GM18511 (cell line): ENCODE measurements around the gene S100A7A.

Experiments
- ATAC-seq: cut with Tn5 transposase; IDR thresholded peaks from one replicate; pipeline ENCODE4 v1.9.1; 2021; ENCODE audit warnings: mild to moderate bottlenecking, moderate library complexity; ENCODE audit not compliant: unreplicated experiment

Gene S100A7A

DNA sequence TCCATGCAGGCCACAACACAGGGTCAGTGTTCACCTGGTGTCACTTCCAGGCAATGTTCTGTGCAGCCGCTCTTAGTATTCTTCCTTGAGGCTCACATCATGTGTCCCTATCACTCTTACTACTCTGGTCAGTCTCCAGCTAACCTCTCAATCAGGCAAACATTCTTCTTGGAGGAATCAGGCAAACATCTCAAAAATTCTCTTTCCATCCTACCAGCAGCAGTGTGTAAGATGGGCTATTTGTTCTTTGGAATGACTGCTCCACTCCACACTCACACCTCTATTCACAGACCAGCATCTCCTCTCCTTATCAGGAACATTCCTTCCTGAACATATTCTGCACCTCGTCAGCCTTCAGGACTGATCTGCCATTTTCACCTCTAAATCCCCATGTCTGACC is 4.0 kb downstream of the S100A7A start:
- ATAC-seq: no peak

DNA sequence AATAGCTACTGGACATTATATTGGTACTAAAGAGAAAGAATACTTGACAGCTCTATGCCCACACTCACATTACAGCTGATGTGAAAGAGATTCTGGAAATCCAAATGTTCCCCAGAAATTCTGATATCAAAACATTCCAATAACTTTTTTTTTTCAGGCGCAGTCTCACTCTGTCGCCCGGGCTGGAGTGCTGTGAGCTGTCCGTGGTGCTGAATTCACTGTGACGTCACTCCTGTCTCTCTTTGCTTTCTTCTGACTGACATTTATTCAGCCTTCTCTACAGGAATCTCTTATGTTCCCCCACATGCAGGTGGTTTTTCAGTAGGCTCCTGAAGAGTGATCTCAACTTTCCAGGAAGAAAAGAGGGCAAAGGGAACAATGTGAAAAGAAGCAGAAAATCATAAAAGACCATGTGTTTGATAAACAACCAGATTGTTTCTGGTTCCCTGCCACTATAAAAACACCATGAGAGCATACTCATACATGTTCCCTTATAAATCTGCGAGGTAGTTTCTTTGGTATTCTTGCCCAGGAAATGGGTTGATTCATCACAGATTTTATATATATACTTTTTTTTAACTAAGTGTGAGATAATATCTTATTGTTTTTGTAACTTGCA is 6.2 kb downstream of the S100A7A start:
- ATAC-seq: no peak

GRCh38 chr1:153426809-153427208 is 10.5 kb downstream of the S100A7A start:
- ATAC-seq: no peak

- no peak for ATAC-seq
These were observed 11.8 kb downstream of the S100A7A start for GRCh38 chr1:153428073-153428638.

DNA sequence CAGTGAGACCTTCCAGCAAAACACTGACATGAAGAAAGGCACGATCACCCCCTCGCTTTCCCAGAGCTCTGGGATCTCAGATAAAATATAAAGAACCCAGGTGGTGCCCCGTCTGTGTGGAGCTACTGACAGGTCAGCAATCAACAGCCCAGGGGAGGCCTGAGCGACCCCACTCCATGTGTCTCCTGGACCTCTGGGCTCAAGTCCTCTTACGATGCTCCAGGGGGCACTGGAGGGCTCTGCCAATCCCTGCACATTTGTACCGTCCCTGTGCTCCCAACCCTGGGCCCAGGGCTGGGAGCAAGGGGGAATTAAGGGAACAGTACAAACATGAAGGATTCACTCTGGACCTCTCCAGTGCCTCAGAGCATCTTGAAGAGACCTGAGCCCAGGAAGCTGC is 12.5 kb downstream of the S100A7A start:
- ATAC-seq: no peak

DNA sequence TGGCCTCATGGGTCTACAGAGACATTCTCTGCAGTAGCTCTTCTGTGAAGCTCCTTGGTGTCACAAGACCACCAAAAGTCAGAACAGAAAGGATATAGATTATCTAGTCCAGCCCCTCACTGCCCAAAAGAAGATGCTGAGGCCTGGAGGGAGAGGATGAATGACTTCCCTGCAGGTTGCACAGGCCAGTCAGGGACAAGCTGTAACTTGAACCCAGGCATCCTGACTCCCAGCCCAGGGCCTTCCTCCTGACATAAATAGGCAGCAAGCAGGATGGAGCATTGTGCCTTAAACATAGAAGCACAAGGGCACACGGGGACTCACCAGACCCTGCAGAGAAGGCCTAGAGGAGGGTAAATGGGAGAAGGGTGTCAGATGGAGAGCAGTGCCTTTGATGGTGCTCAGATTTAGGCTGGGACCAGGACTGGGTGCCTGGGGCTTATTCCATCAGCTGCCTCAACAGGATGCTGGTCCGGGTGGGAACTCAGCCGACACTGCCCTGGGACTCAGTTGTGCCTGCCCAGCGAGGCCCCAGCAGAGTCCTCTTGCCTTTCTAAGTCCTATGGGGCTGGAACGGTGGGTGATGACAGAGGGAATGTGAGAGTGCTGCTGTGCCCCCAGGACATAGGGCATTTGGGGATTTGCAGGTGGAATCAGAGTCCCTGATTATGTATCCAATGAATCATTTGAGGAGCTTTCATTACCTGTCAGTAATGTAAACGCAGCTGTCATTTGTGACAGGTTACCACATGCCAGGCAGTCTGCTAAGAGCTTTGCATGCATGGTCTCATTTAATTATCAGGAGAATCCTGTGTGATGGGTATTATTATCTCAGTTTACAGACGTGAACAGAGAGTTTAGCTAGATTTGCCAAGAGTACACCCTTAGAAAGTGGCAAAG is 13.2 kb downstream of the S100A7A start:
- ATAC-seq: no peak

GRCh38 chr1:153430166-153430553 is 13.8 kb downstream of the S100A7A start:
- no peak for ATAC-seq

GRCh38 chr1:153430561-153430960 is 14.2 kb downstream of the S100A7A start:
- ATAC-seq: no peak

DNA sequence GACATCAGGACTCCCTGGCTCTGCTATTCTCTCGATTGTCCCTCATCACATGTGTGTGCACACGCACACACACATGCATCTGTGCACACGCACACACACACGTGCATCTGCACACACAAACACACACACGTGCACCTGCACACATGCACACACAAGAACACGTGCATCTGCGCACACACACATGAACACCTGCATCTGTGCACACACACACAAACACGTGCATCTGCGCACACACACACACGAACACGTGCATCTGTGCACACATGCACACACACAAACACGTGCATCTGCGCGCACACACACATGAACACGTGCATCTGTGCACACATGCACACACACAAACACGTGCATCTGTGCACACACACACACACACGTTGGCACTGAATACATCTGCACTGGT is 14.7 kb downstream of the S100A7A start:
- no peak for ATAC-seq

- no peak for ATAC-seq
These were observed 15.1 kb downstream of the S100A7A start for GRCh38 chr1:153431427-153431826.

DNA sequence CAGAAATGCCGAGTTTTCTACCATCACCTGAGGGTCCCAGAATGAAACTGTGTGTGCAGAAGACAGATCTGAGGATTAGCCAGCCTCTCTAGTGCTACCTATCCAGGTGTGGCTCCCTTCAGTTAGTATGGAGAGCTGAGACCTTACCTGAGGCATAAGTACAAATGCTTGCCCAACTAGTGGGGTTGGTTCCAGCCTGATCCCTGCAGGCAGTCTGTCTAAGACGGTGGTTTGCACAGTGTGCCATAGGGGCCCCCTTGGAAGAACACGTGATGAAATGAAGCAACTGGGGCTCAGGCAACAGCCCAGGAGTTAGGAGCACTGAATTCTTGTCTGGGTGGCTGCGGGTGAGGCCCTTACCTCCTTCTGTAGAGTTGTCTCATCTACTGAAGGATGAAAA is 15.6 kb downstream of the S100A7A start:
- ATAC-seq: no peak

DNA sequence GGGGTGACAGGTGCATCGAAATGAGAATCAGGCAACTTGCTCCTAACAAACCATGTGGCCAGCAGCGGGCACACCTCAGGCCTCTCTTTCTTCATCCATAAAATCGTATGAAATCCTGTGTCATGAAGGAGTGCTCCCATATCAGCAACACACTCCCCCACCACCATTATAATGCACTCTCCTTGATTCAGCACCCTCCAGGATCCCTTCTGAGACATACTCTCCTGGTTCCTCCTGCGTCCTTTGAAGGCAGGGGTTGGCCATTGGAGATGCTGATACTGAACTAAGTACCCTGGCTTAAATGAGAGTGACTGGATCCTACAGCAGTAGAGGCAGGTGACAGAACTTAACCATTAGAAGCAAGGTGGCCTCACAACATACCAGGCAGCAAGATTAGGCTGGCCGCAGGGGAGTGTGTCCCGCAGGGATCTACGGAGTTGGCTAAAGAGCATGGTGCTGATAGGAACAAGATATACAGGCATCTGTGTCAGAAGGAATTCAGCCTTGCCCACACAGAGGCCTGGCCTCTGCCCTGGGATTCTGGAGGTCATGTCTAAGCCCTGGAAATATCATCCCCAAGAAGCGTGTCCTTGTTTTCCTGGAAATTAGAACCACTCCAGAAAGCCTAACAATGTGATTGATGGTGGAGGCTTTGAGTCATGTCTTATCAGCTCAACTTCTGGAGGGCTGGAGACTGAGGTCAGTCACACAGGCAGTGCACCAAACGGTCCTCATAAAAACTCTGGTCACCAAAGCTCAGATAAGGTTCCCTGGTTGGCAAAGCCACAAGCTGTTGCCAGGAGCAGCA is 16.8 kb downstream of the S100A7A start:
- no peak for ATAC-seq

- no peak for ATAC-seq
These were observed 18.6 kb downstream of the S100A7A start for GRCh38 chr1:153434746-153435455.

GRCh38 chr1:153437236-153437635 is 20.9 kb downstream of the S100A7A start:
- ATAC-seq: no peak

DNA sequence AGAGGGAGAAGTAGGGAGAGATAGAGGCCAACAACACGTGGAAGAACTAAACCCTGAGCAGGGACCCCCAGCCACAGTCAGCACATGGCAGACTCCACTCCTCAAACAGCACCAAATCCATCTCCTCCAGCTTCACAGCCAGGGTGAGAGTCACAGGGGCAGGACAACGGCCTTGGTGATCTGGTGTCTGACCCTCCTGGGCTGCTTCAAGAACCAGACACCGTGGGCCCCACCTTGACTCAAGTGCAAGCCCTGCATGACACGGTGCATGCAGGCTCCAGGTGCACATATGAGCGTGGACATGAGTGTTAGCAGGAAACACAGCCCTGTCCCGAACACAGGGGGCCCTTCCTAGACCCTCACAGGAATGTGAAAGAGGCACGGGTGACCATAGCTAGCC is 22.3 kb downstream of the S100A7A start:
- ATAC-seq: no peak

- ATAC-seq: no peak
These were observed 23.0 kb downstream of the S100A7A start for GRCh38 chr1:153439273-153439672.

- ATAC-seq: no peak
These were observed 25.0 kb downstream of the S100A7A start for GRCh38 chr1:153441238-153441755.

DNA sequence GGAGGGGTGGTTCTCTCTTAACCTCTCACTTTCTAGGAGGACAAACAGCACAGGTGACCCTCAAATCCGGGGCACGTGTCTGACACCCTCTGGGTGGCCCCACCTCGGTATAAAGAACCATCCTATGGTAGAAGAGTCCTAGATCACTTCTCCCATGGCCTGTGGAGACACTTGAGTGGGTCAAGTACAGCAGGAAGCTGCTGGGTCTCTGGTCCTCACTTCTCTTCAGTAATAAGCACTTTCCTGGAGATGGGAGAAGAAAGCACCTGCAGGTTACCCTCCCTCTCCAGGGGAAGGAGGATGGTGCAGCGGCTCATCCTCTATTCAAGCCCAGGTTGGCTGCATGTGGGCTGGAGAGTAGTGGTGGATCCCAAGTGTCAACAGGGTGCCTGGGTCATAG is 27.2 kb downstream of the S100A7A start:
- no peak for ATAC-seq

- no peak for ATAC-seq
These were observed 27.8 kb downstream of the S100A7A start for GRCh38 chr1:153444078-153444477.

GRCh38 chr1:153447498-153448170 is 31.3 kb downstream of the S100A7A start:
- no peak for ATAC-seq
